ENCODE results near the gene CD300LG.

GRCh38 chr17:43810823-43811222 lies 36.2 kb upstream of the CD300LG start:
- TF ChIP-seq, protein P1, sequence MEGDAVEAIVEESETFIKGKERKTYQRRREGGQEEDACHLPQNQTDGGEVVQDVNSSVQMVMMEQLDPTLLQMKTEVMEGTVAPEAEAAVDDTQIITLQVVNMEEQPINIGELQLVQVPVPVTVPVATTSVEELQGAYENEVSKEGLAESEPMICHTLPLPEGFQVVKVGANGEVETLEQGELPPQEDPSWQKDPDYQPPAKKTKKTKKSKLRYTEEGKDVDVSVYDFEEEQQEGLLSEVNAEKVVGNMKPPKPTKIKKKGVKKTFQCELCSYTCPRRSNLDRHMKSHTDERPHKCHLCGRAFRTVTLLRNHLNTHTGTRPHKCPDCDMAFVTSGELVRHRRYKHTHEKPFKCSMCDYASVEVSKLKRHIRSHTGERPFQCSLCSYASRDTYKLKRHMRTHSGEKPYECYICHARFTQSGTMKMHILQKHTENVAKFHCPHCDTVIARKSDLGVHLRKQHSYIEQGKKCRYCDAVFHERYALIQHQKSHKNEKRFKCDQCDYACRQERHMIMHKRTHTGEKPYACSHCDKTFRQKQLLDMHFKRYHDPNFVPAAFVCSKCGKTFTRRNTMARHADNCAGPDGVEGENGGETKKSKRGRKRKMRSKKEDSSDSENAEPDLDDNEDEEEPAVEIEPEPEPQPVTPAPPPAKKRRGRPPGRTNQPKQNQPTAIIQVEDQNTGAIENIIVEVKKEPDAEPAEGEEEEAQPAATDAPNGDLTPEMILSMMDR (conservative IDR thresholded peaks at IDR 0.05) = no peak
- no peak for TF ChIP-seq EZH2 (IDR thresholded peaks at IDR 0.05; ENCODE audit: low read depth)
